Stimulated activated naive CD8-positive, alpha-beta T cell treated with anti-CD3 and anti-CD28 coated beads, Interleukin-15, amount 100 ng/mL, for 72 hours (primary cell): ENCODE data around the gene PSME3IP1.

ENCODE experiments used
- ATAC-seq: fragments of 150-1000 bp; cut with Tn5 transposase; 2 replicates; pipeline ENCODE4 v1.10.0; 2021; ENCODE audit warnings: mild to moderate bottlenecking, moderate library complexity
- DNase-seq, 2 donors: peaks; one replicate each; pipeline ENCODE4 v3.0.0; 2021 to 2022
- H3K27ac Mint-ChIP-seq, 2 donors: one replicate each; pipeline ENCODE4 v1.8.0; 2022; ENCODE audit warnings: mild to moderate bottlenecking in 2 of 2, mixed read lengths in 2 of 2, moderate library complexity in 2 of 2
- H3K27me3 Mint-ChIP-seq: one replicate; pipeline ENCODE4 v1.8.0; 2022; ENCODE audit warnings: mixed read lengths
- H3K4me1 Mint-ChIP-seq: one replicate; pipeline ENCODE4 v1.8.0; 2022; ENCODE audit warnings: mild to moderate bottlenecking, mixed read lengths
- H3K4me3 Mint-ChIP-seq, 2 donors: one replicate each; pipeline ENCODE4 v1.8.0; 2022; ENCODE audit warnings: mild to moderate bottlenecking in 2 of 2, mixed read lengths in 2 of 2, moderate library complexity in 1 of 2
- H3K9me3 Mint-ChIP-seq, 2 donors: one replicate each; pipeline ENCODE4 v1.8.0; 2022; ENCODE audit warnings: mixed read lengths in 2 of 2

Gene PSME3IP1

DNA sequence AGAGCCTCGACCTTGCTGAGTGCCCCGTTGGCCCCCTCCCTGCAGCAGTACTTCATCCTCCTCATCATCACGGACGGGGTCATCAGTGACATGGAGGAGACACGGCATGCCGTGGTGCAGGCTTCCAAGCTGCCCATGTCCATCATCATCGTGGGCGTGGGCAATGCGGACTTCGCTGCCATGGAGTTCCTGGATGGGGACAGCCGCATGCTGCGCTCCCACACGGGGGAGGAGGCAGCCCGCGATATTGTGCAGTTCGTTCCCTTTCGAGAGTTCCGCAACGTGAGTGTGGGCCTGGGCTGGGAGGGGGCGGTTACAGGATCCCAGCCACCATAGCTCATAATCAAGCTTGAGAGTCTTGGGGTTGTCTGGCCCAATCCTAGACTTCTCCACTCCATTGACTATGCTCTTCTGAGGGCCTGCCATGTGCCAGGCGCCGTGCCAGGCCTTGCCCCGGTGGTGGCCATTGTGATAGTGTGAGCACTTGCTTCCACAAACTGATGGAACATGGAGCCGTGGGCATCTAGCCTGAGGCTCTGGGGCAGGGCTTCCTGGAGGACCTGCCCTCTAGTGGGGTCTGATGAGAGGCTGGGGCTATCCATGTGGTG is 39.7 kb downstream of the PSME3IP1 start:
- no peak overlapping the region for H3K27ac Mint-ChIP-seq
- H3K9me3 Mint-ChIP-seq: no peaks in the 10 kb centered on the region
- DNase-seq: no peak
- H3K4me3 Mint-ChIP-seq: no peak overlapping the region
- no peaks in the 10 kb centered on the region for H3K27me3 Mint-ChIP-seq
- no peak for ATAC-seq
- peaks cover 65% of the 10 kb centered on the region for H3K4me1 Mint-ChIP-seq

DNA sequence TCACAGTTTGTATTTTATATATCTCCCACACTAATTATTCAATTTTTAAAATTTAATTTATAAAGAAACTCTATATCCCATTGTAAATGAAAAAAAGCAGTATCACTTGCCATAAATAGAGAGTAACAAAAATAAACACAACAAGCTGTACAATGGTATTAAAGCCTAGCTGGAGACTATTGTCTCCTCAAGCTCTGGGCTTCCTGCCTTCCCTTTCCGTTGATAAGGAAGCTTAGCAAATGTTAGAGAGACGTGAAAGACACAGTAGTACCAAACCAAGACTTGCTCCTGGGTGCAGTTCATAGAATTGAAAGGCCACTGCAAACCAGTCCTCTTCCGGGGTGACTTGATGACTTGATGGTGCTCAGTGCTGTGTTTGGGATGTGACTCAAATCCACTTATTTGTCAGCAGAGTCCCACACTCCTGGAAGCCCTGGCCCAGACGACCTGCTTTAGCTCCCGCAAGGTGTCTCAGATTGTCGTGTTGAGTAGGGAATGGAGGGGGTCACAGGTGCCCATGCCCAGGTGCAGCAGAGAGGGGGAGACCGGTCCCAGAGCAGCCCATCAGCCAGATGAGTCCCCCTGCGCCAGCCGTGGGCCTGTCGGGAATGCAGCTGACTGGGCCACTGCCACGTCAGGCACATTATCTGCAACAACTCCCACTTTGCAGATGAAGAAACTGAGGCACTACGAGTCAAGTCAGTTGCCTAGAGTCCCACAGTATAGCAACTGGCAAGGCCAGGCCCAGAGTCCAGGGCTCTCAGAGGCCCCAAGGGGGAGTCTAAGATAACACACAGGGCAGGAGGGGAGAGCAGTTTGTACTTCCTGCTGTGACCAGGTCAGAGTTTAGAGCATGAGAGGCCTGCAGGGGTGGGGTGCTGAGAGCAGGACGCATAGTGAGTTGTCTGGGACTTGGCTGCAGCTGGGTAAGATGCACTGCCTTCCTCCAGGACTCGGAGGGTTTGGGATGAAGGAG is 40.5 kb downstream of the PSME3IP1 start:
- Mint-ChIP-seq H3K9me3 (no peaks in the 10 kb centered on the region), H3K4me1 (peaks cover 71% of the 10 kb centered on the region), H3K27ac (no peak overlapping the region), H3K27me3 (no peaks in the 10 kb centered on the region), H3K4me3 (no peak overlapping the region)
- DNase-seq (no peak), ATAC-seq (no peak)

DNA sequence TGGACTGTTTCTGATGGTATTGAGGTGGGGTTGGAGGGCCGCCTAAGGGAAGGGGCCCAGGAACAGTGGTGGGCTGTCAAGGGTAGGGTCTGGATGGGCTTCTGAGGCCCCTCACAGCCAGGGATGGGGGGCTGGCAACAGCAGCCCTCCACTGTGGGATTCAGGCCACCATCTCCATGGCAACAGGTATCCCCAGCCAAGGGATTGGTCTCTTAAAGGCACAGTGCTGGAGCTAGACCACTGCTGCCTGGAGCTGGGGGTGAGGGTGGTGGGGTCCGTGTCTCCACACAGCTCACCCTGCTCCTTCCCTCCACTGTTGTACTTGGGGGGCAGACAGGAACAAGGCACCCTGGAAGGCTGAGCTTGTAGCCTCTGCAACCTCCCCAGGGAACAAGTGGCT is 41.8 kb downstream of the PSME3IP1 start:
- Mint-ChIP-seq H3K27ac (peak overlapping the region in 1 of 2 donors; percentile 64), H3K4me3 (no peak overlapping the region), H3K4me1 (peaks cover 78% of the 10 kb centered on the region), H3K9me3 (no peaks in the 10 kb centered on the region), H3K27me3 (no peaks in the 10 kb centered on the region)
- ATAC-seq (no peak), DNase-seq (no peak)

DNA sequence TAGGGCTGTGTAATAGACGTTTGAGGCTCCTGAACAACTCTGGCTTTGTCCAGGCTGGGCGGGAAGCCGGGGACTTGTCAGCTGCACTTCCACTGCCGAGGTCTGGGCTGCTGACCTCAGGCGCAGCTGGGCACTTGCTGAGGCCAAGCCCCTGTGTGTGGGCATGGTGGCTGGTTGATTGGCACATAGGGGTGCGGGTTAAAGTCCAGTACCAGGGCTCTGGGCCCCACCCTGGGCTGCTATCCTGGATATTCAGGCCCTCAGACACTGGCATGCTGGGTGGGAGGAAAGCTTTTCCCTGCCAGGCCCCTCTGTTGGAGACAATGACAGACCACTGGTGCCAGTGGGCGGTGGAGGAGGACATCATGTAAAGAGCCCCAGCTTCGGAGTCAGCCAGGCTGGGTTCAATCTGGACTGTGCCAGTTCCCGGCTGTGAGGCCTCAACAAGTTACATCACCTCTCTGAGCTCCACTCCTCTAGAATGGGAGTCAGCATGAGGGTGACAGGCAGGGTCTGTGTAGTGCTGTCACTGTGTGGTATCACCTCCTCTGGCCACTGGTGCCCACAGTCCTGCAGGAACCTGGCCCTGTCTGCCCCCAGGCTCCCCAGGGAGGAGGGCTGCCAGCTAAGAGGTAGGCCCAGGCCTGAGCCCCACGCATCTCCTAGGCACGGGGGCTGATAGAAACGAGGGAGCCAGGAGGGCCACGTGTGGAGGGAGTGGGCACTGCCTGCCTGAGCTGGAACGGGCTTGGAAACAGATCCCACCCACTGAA is 42.5 kb downstream of the PSME3IP1 start:
- DNase-seq (no peak), ATAC-seq (no peak)
- H3K9me3 Mint-ChIP-seq: no peaks in the 10 kb centered on the region
- peaks cover 73% of the 10 kb centered on the region for H3K4me1 Mint-ChIP-seq
- H3K27ac Mint-ChIP-seq: peak overlapping the region in 1 of 2 donors; percentile 64
- H3K27me3 Mint-ChIP-seq: no peaks in the 10 kb centered on the region
- no peak overlapping the region for H3K4me3 Mint-ChIP-seq

DNA sequence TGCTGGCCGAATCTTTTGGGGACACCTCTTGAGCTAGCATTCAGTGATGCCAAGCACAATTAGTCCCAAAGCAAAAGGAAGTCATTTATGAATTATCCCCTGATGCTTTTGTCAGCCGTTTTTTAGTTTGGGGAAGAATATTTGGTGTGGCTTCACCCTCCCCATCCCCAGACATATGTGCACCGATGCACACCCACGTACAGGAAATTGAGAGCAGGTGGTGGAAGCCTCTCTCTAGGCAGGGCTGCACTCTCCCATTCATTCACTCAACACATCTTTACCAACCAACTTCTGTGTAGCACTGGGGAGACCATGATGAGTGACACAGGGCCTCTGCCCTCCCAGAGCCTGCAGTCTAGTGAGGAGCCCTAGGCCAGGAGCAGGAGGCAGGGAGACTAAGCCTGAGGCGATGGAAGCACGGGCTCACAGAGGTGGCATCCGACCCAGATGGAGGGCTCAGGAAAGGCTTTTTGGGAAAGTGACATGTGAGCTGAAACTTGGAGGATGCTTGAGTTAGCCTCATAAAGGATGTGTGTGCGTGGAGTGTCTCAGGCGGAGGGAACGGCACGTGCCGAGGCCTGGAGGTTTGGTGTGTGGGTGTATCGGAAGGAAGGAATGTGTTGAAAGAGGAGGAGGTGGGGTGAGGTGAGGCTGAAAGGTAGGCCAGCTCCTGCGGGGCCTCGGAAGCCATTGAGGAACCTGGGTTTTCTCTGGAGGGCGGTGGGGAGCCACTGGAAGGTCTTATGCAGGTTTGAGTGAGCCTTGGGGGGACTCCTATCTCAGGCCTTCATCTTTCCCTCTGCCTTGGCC is 43.8 kb downstream of the PSME3IP1 start:
- Mint-ChIP-seq H3K27me3 (no peaks in the 10 kb centered on the region), H3K4me3 (peak overlapping the region; percentile 68 to 79), H3K27ac (peak overlapping the region; percentile 82 to 93), H3K4me1 (peaks cover 63% of the 10 kb centered on the region), H3K9me3 (no peaks in the 10 kb centered on the region)
- no peak for DNase-seq
- peak; percentile 69 for ATAC-seq

DNA sequence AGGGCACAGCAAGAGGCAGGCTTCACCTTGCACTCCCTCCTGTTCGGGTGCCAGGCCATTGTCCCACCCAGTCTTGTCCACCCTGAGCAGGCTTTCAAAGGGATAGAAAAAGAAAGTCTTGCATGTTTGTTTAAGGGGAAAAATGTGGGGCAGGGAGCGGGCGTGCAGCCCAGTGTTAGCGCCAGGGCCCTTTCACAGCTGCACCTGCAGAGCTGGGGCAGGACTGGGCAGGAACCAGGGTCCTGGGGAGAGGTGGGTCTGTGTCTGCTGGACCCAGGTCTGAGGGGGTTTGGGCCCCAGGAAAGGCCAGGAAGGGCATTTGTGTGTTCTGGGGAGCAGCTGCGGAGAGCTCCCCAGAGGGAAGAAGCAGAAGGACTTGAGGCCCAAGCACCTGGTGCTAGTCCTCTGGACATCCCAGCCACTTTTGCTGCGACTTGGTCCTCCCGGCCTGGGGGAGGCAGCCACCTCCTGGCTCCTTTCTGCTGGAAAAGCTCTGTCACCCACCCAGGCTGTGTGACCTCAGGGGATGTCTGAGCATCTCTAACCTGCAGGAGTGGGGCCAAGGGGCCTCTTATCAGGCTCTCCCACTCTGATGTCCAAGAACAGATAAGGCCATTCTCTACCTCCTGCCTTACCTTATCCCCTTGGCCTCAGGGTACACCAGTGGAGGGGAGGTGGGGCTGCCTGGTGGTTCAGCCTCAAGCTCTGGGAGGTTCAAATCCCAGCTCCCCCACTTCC is 44.7 kb downstream of the PSME3IP1 start:
- ATAC-seq: peak; percentile 22
- Mint-ChIP-seq H3K9me3 (no peaks in the 10 kb centered on the region), H3K27me3 (no peaks in the 10 kb centered on the region), H3K27ac (no peak overlapping the region), H3K4me3 (no peak overlapping the region), H3K4me1 (peaks cover 59% of the 10 kb centered on the region)
- DNase-seq: no peak

DNA sequence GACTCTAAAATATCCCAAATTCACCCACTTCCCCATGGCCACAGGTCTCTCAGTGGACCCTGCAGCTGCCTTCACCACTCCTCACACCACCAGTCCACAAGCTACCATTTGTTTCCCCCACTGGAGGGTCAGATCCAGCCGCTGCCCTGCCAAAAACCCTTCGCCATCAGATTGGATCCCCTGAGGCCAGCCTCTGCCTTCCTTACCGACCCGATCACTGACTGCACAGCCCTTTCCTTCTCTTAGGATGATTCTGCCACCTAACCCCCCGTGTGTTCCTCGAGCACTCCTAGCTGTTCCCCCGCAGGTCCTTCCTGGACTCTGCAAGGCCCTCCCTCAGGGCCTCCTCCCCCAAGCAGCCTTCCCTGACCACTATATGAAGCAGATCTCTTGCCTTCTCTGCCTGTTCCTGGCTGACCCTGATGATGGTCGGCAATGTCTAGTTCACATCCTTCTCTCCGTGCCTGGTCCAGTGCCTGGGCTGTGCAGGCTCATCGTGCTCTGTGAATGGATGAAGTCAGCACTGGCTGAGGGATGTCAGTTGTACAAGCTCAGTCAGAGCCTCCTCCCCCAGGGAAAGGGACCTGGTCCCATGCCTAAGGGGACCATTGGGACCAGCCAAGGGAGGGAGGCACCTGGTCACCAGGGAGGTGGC is 47.4 kb downstream of the PSME3IP1 start:
- peak overlapping the region in 1 of 2 donors; percentile 14 for H3K27ac Mint-ChIP-seq
- no peaks in the 10 kb centered on the region for H3K27me3 Mint-ChIP-seq
- no peak overlapping the region for H3K4me3 Mint-ChIP-seq
- peaks cover 66% of the 10 kb centered on the region for H3K4me1 Mint-ChIP-seq
- no peak for ATAC-seq
- no peaks in the 10 kb centered on the region for H3K9me3 Mint-ChIP-seq
- DNase-seq: no peak

DNA sequence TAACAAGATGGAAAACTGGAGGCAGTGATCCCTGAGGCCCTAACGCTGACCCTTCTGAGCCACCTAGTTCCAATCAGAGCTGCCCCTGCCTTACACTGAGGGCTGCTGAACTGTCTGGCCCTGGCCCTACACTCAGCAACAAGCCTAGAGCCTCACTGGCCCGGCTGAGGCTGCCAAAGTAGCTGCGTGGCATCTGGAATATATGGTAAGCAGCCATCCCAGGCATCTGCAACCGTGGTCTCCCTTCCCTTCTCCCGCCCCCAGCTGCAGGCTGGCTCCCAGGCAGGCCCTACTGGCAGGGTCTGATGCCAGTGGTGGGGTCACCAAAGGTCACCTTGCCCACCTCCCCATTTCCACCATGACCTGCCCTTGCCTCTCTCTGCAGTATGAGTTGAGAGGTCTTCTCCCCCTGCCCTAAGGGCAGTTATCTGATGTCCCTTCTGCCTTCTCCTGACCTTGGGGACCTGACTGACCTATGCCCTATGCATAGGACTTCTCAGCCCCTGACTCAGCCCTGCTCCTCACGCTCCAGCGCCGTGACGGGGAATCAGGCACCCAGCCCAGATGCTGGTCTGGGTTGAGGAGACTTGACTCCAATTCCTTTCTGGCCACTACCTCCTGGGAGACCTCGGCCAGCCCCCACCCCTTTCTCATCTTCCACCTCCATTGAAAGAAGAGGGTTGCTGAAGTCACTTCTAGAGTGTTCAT is 48.1 kb downstream of the PSME3IP1 start:
- Mint-ChIP-seq H3K9me3 (no peaks in the 10 kb centered on the region), H3K4me3 (no peak overlapping the region), H3K27me3 (no peaks in the 10 kb centered on the region), H3K4me1 (peaks cover 66% of the 10 kb centered on the region), H3K27ac (no peak overlapping the region)
- ATAC-seq (no peak), DNase-seq (no peak)

DNA sequence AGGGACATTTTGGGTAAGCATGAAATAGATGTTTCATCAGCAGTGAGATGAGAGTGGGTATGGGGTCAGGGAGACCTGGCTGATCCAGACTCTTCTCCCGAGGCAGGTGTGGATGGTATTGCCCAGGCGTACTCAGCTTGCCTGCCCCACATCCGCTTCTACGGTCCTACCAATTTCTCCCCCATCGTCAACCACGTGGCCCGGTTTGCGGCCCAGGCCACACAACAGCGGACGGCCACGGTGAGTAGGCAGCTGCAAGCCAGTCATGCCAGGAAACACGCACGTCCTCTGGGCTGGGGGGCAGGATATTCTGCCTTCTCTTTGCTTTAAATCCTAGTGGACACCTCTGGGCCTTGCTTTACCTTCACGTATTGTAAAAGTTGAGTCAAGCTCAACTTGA is 48.8 kb downstream of the PSME3IP1 start:
- H3K27ac Mint-ChIP-seq: no peak overlapping the region
- ATAC-seq (no peak), DNase-seq (no peak)
- no peaks in the 10 kb centered on the region for H3K27me3 Mint-ChIP-seq
- H3K4me3 Mint-ChIP-seq: no peak overlapping the region
- H3K4me1 Mint-ChIP-seq: peaks cover 66% of the 10 kb centered on the region
- no peaks in the 10 kb centered on the region for H3K9me3 Mint-ChIP-seq

DNA sequence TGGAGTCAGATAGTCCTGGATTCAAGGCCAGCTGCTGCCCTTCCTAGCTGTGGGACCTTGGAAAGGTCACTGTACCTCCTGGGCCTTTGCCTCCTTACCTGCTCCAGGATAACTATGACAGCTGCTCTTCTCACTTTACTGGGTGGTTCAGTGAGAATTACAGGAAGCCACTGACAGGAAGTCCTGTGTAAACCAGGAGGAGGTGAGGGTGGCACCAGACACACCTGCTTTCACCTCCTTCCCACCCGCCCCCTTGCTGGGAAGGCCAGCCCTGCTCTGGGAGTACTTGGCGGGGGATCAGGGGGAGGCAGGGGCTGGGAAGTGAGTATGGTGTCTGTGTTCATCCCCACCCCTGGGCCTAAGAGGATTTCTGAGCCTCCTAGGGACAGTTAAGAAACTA is 50.9 kb downstream of the PSME3IP1 start:
- H3K27ac Mint-ChIP-seq: peak overlapping the region; percentile 95 to 96
- ATAC-seq: peak; percentile 11

DNA sequence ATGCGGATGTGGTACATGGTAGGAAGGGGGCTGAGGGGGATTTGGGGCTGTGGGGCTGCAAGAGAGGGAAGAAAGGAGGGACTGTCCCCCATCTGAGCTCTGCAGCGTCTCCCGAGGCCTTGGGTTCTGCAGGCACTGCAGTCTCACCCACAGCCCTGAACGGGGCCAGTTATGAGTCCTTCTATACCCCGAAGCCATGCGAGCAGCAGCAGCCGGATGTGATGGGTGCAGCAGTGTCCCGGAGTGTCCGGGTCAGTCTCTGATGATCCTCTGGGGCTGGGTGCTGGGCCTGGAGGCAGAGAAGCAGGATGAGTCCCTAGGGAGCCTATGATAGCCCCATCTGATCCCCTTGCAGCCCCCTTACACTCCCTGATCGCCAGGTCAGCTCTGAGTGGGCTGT is 52.0 kb downstream of the PSME3IP1 start:
- Mint-ChIP-seq H3K27ac (peak overlapping the region; percentile 95 to 96), H3K27me3 (no peaks in the 10 kb centered on the region), H3K9me3 (no peaks in the 10 kb centered on the region), H3K4me1 (peaks cover 75% of the 10 kb centered on the region), H3K4me3 (peak overlapping the region; percentile 79 to 80)
- ATAC-seq: peak; percentile 82
- DNase-seq: peak in 1 of 2 donors; percentile 72

More for the DNA sequence above, 50.9 kb downstream of the PSME3IP1 start:
- H3K4me3 Mint-ChIP-seq: peak overlapping the region; percentile 79 to 80
- H3K27me3 Mint-ChIP-seq: no peaks in the 10 kb centered on the region
- peaks cover 71% of the 10 kb centered on the region for H3K4me1 Mint-ChIP-seq
- no peaks in the 10 kb centered on the region for H3K9me3 Mint-ChIP-seq
- DNase-seq: no peak

DNA sequence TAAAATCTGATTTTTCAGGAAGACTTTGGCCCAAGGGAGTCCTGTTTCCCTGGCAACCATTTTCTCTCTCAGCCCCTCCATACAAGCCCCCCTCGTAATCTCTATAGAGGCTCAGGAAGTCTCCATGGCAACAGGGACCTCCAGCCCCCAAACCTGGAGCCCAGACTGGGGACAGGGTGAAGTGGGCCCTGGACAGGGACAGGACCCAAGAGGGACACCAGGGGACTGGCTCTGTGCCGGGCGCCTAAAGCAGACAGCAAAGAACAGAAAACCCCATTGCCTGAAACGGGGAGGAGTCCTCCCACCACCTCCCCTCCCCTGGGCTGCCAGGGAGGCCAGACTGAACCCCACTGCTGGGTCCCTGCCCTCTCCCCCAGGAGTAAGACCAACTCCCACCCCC is 52.8 kb downstream of the PSME3IP1 start:
- no peaks in the 10 kb centered on the region for H3K27me3 Mint-ChIP-seq
- ATAC-seq: no peak
- DNase-seq: no peak
- no peaks in the 10 kb centered on the region for H3K9me3 Mint-ChIP-seq
- peak overlapping the region; percentile 78 to 79 for H3K4me3 Mint-ChIP-seq
- H3K27ac Mint-ChIP-seq: peak overlapping the region; percentile 94 to 96
- peaks cover 82% of the 10 kb centered on the region for H3K4me1 Mint-ChIP-seq

DNA sequence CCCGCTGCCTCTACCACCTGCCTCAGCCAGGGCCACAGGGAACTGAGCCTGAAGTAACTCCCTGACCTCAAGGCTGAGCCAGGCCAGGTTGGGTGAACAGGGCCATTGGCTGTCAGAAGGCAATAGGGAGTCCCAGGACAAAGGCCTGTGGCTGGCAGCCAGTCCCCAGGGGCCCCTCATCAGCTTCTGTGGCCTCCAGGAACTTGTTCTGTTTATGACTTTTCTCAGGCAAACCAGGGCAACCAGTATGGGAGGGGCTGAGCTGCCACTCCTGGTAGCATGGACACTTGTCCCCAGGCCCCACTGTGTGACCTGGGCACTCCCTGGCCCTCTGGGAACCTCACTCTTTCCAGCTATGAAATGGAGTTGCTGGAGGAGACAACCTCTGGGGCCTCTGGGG is 53.4 kb downstream of the PSME3IP1 start:
- ATAC-seq: no peak
- Mint-ChIP-seq H3K27me3 (no peaks in the 10 kb centered on the region), H3K4me3 (peak overlapping the region; percentile 76 to 78), H3K27ac (peak overlapping the region; percentile 82 to 94), H3K4me1 (peaks cover 88% of the 10 kb centered on the region), H3K9me3 (no peaks in the 10 kb centered on the region)
- no peak for DNase-seq
